Fibroblast of villous mesenchyme (primary cell): ENCODE results near the gene PKP3. TPM values are rescaled to one million over a fixed set of nuclear protein-coding genes. Genes with fewer than 3 reads are reported as not detected.

ENCODE experiments used
- DNase-seq: peaks from one replicate; pipeline ENCODE4 v3.0.0-alpha.2; 2010; ENCODE audit warnings: low read depth
- H3K4me3 ChIP-seq: 2 replicates; pipeline ENCODE4 v1.5.1; 2011; ENCODE audit warnings: low read depth, mild to moderate bottlenecking, low read length
- total RNA-seq: library from RNA; depleted of rRNA; stranded (reverse); fragments of >200 nt; gene quantifications from 2 replicates; pipeline ENCODE4 v1.2.3, GENCODE V29; 2012
- TF ChIP-seq, protein P1 (sequence below): IDR thresholded peaks from 2 replicates; pipeline ENCODE4 v1.5.1; 2012; ENCODE audit warnings: low read depth, mild to moderate bottlenecking, low read length; ENCODE audit not compliant: insufficient read depth

PKP3 gene
- total RNA-seq, 1 donor, result 2.2 TPM

DNA sequence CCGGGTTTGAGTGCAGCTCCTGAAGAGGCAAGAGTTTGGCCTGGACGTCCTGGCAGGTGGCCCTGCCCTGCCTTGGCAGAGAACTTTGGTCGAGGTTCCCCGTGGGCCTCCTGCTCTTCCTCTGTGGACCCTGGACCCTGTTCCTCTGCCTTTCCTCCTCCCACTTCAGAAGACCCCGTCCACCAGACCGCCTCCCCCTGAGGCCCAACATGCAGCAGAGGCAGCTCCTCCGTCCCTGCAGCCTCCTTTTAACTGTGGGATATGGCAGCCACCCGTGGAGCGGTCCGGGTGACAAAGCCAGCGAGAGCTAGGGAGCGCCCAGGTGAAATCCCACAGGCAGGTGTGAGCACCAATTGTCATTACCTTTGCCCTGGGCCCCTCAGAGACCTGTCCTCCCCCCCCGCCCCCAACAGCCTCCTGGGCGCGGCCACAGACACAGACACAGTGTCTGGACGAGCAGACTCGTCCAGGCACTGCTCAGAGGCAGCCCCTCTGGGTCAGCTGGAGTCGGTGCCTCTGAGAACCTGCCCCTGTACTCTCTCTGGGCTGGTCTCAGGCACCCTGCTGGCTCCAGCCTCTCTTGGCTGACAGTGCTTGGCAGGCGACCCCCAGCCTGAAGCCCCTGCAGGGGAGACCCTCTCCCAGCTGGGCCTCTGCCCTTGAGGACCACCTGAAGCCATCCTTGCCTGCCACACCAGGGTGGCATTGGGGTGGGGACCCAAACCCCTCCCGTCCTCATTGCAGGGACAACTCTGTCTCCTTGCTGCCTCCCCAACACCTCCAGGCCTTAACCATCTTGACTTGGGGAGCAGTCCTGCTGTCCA is 52.0 kb downstream of the PKP3 start:
- TF ChIP-seq, protein P1, sequence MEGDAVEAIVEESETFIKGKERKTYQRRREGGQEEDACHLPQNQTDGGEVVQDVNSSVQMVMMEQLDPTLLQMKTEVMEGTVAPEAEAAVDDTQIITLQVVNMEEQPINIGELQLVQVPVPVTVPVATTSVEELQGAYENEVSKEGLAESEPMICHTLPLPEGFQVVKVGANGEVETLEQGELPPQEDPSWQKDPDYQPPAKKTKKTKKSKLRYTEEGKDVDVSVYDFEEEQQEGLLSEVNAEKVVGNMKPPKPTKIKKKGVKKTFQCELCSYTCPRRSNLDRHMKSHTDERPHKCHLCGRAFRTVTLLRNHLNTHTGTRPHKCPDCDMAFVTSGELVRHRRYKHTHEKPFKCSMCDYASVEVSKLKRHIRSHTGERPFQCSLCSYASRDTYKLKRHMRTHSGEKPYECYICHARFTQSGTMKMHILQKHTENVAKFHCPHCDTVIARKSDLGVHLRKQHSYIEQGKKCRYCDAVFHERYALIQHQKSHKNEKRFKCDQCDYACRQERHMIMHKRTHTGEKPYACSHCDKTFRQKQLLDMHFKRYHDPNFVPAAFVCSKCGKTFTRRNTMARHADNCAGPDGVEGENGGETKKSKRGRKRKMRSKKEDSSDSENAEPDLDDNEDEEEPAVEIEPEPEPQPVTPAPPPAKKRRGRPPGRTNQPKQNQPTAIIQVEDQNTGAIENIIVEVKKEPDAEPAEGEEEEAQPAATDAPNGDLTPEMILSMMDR, result no peak
- no peak overlapping the region for H3K4me3 ChIP-seq
- no peak for DNase-seq

DNA sequence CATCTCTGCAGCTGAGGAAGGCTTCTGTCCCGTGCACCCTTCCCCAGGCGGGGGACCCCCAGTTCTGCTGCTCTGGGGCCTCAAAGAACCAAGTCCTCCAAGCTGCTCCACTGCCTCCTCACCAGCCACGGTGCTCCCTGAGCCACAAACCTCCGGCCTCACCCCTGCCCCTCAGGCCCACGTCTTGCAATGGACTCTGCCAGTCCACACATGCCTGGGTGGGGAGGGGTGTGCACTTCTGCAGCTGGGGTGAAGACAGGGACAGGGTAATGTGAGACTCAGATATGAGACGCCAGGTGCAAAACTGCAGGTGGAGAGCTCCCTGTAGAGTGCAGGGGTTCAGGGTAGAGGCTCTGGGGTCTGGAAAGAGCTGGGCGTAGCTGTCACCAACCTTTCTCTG is 52.9 kb downstream of the PKP3 start:
- TF ChIP-seq, protein P1, result no peak
- no peak overlapping the region for H3K4me3 ChIP-seq
- no peak for DNase-seq

DNA sequence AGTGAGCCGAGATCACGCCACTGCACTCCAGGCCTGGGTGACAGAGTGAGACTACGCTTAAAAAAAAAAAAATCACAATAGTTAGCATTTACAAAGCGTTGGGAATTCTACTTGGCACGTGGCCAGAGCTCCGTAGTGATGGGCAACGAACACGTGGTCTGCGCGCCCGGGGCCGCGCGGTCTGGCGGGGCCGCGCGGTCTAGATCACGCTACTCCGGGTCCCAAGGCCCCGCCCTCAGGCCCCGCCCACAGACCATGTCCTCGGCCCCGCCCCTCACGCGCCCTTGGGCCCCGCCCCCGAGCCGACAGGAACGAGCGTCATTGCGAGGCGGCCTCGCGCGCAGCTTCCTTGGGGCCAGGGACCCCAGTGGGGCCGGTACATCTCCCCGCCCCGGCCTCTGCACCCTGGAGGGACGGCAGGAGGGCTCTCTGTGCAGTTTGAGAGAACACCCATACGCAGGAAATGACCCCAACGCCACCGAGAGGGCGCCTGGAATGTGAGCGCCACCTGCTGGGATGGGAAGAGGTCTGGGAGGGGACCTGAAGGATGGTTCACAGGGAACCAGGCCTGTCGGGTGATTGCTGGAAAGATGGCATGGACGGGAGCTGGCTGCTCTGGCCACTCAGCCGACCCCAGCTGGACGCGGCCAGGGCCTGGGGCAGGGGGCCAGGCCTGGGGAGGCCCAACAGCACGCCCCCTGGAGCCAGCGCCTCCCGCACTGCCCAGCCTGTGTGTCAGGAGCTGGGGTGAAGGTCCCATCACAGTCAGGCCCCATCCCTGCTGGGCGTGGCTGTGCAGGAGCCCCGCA is 54.1 kb downstream of the PKP3 start:
- TF ChIP-seq, protein P1, result peak; percentile 78
- peak overlapping the region; percentile 69 for H3K4me3 ChIP-seq
- DNase-seq, result peak; percentile 92

DNA sequence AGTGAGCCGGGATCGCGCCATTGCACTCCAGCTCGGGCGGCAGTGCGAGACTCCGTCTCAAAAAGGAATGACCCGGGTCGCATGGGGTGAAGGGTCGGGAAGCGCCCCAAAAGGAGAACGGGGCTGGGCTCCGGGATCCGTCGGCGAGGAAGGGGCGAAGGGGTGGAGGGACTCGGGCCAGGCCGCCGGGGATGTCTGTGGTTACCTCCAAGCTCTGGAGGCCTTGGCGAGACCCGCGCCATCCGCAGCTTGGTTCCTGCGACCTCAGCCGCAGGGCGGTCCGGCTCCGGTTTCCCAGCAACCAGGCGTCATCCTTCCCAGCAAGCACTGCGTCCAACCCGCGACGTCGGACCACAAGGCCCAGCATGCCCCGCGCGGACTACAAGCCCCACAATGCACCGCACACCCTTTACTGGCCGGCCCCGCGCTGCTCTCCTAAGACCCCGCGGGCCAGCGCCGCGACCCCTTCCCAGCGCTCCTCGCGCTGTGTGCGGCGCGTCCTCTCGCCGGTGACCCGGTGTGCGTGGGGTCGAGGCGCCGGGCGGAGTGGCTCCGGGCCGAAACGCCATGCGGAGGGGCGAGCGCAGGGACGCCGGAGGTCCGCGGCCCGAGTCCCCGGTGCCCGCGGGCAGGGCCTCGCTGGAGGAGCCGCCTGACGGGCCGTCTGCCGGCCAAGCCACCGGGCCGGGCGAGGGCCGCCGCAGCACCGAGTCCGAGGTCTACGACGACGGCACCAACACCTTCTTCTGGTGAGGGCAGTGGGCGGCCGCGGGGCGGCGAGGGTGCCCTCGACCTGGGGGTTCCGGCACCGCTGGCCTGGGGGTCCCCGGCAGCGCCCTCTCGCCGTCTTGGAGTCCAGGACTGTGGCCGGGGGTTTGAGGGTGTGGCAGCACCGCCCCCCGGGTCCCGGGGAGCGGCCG is 56.1 kb downstream of the PKP3 start, which contains the start of gene PTDSS2:
Gene PTDSS2, plus strand, starts transcription at position 391 of the 920 bp plus-strand sequence. Its CDS starts 177 bp downstream, at position 568.
- H3K4me3 ChIP-seq, result peak within 1 kb of the TSS; percentile 82
- TF ChIP-seq, protein P1, result no peak
- DNase-seq, result peak; percentile 97

DNA sequence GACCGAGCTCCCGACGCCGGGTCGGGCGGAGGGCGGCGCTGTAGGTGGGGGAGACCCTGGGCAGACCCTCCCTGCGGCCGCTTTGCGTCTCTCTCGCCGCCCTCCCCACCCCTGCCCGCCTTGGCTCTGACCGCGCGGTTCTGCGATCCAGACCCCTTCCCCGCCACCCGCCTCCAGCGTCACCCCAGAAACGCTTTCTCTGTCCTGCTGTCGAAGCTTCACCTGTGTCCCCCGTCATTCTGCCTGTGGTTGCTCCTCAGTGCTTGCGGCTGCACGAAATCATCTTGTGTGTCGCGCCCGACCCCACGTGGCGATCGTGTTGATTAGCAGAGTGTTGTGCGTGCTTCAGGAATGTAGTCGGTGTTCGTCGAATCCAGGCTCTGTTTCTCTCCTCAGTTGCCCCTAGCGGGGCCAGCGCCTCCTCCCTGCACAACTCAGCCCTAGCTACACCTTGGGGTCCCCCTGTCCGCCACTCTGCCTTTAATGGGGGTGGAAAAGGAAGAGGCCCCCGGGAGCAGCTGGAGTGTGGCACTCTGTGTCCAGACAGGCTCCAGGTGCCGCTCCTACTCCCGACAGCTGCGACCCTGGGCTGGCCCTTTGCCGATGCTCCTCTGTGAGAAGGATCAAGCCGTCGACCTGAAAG is 56.9 kb downstream of the PKP3 start:
- TF ChIP-seq, protein P1, result peak; percentile 2
- DNase-seq, result peak; percentile 77
- H3K4me3 ChIP-seq, result peak overlapping the region; percentile 82

DNA sequence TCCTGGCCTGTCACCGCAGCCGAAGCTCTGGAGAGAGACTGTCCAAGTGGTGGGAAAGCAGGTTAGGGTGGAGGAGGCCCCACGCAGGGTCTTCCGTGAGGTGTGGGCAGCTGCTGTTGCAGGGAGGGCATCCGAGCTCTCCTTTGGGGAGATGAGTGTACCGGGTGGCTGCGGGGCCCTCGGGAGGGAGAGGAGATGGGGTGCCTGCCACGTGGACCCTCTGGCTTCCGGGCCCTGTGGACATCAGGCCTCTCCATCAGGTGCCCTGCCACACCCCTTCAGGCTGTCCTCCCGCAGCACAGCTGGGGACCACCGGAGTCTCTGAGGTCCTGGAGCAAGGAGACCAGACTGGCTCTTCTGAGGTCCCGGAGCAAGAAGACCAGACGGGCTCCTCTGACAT is 57.7 kb downstream of the PKP3 start:
- TF ChIP-seq, protein P1, result no peak
- no peak for DNase-seq
- peak overlapping the region; percentile 82 for H3K4me3 ChIP-seq
